Loucy (cell line): Measurements from ENCODE around the gene MACROD2.

Experiments
- EZH2phosphoT487 ChIP-seq: fragments of 200-600 bp; IDR thresholded peaks from 2 replicates; pipeline ENCODE4 v1.6.1; 2018; ENCODE audit warnings: antibody characterized with exemption, mild to moderate bottlenecking, moderate library complexity, borderline replicate concordance
- TF ChIP-seq, protein P1 (sequence below): fragments of 200-600 bp; sonication (generic); conservative IDR thresholded peaks from 2 replicates; pipeline ENCODE4 v1.5.1; 2014; ENCODE audit warnings: mild to moderate bottlenecking, antibody characterized with exemption, low read length

- TF ChIP-seq, protein P1, sequence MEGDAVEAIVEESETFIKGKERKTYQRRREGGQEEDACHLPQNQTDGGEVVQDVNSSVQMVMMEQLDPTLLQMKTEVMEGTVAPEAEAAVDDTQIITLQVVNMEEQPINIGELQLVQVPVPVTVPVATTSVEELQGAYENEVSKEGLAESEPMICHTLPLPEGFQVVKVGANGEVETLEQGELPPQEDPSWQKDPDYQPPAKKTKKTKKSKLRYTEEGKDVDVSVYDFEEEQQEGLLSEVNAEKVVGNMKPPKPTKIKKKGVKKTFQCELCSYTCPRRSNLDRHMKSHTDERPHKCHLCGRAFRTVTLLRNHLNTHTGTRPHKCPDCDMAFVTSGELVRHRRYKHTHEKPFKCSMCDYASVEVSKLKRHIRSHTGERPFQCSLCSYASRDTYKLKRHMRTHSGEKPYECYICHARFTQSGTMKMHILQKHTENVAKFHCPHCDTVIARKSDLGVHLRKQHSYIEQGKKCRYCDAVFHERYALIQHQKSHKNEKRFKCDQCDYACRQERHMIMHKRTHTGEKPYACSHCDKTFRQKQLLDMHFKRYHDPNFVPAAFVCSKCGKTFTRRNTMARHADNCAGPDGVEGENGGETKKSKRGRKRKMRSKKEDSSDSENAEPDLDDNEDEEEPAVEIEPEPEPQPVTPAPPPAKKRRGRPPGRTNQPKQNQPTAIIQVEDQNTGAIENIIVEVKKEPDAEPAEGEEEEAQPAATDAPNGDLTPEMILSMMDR, result no peak
- TF ChIP-seq EZH2phosphoT487, result no peak
These were observed 1647.4 kb downstream of the MACROD2 start for GRCh38 chr20:15642676-15643075.
